ENCODE data around the gene BCS1L.

BCS1L gene

GRCh38 chr2:218694405-218695145 is 35.1 kb downstream of the BCS1L start:
- H3K4me3 ChIP-seq (ENCODE audit: low read depth, low read length), result no peak overlapping the region
- H3K36me3 ChIP-seq (ENCODE audit: control insufficient read depth, insufficient read depth, low read length), result peaks cover 84% of the 10 kb centered on the region

DNA sequence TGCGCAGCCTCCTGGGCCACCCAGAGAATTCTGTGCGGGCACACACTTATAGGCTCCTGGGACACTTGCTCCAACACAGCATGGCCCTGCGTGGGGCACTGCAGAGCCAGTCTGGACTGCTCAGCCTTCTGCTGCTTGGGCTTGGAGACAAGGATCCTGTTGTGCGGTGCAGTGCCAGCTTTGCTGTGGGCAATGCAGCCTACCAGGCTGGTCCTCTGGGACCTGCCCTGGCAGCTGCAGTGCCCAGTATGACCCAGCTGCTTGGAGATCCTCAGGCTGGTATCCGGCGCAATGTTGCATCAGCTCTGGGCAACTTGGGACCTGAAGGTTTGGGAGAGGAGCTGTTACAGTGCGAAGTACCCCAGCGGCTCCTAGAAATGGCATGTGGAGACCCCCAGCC is 39.4 kb downstream of the BCS1L start:
- H3K9ac ChIP-seq (ENCODE audit: low read depth, low read length), result no peak overlapping the region
- H3K4me1 ChIP-seq (ENCODE audit: control insufficient read depth, insufficient read depth, low read length), result no peaks in the 10 kb centered on the region
- no peaks in the 10 kb centered on the region for H3K9me3 ChIP-seq (ENCODE audit: control insufficient read depth, insufficient read depth, low read length)
- peaks cover 62% of the 10 kb centered on the region for H3K36me3 ChIP-seq (ENCODE audit: control insufficient read depth, insufficient read depth, low read length)
- H3K27me3 ChIP-seq (ENCODE audit: control insufficient read depth, insufficient read depth, low read length), result no peaks in the 10 kb centered on the region
- H3K4me3 ChIP-seq (ENCODE audit: low read depth, low read length), result no peak overlapping the region
- no peak overlapping the region for H3K27ac ChIP-seq (ENCODE audit: low read depth, low read length)

More at GRCh38 chr2:218694405-218695145, 35.1 kb downstream of the BCS1L start:
- no peak overlapping the region for H3K27ac ChIP-seq (ENCODE audit: low read depth, low read length)
- no peaks in the 10 kb centered on the region for H3K27me3 ChIP-seq (ENCODE audit: control insufficient read depth, insufficient read depth, low read length)
- H3K4me1 ChIP-seq (ENCODE audit: control insufficient read depth, insufficient read depth, low read length), result no peaks in the 10 kb centered on the region
- H3K9ac ChIP-seq (ENCODE audit: low read depth, low read length), result no peak overlapping the region
- H3K9me3 ChIP-seq (ENCODE audit: control insufficient read depth, insufficient read depth, low read length), result no peaks in the 10 kb centered on the region

DNA sequence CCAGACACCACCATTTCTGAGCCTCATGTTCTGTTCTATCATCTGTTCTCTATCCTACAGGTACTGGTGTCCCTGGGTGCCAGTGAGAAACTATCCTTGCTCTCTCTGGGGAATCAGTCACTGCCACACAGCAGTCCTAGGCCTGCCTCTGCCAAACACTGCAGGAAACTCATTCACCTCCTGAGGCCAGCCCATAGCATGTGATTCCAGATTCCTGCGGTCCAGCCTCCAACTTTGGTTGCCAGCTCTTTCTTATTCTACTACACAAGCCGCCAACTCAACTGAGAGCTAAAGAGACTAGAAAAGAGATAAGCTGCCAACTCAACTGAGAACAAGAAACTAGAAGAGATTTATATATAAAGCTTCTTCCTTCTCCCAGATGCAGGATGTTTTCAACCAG is 42.3 kb downstream of the BCS1L start:
- Histone ChIP-seq H3K4me3 (ENCODE audit: low read depth, low read length) (no peak overlapping the region), H3K4me1 (ENCODE audit: control insufficient read depth, insufficient read depth, low read length) (no peaks in the 10 kb centered on the region), H3K9me3 (ENCODE audit: control insufficient read depth, insufficient read depth, low read length) (no peaks in the 10 kb centered on the region), H3K27ac (ENCODE audit: low read depth, low read length) (no peak overlapping the region), H3K9ac (ENCODE audit: low read depth, low read length) (no peak overlapping the region), H3K36me3 (ENCODE audit: control insufficient read depth, insufficient read depth, low read length) (peaks cover 43% of the 10 kb centered on the region), H3K27me3 (ENCODE audit: control insufficient read depth, insufficient read depth, low read length) (no peaks in the 10 kb centered on the region)

- Histone ChIP-seq H3K9me3 (ENCODE audit: control insufficient read depth, insufficient read depth, low read length) (no peaks in the 10 kb centered on the region), H3K36me3 (ENCODE audit: control insufficient read depth, insufficient read depth, low read length) (peaks cover 29% of the 10 kb centered on the region), H3K4me3 (ENCODE audit: low read depth, low read length) (no peak overlapping the region), H3K27ac (ENCODE audit: low read depth, low read length) (no peak overlapping the region), H3K9ac (ENCODE audit: low read depth, low read length) (no peak overlapping the region), H3K4me1 (ENCODE audit: control insufficient read depth, insufficient read depth, low read length) (no peaks in the 10 kb centered on the region), H3K27me3 (ENCODE audit: control insufficient read depth, insufficient read depth, low read length) (no peaks in the 10 kb centered on the region)
Measured at GRCh38 chr2:218703341-218703740, 43.9 kb downstream of the BCS1L start.

- Histone ChIP-seq H3K9me3 (ENCODE audit: control insufficient read depth, insufficient read depth, low read length) (no peaks in the 10 kb centered on the region), H3K27ac (ENCODE audit: low read depth, low read length) (no peak overlapping the region), H3K36me3 (ENCODE audit: control insufficient read depth, insufficient read depth, low read length) (no peaks in the 10 kb centered on the region), H3K4me3 (ENCODE audit: low read depth, low read length) (no peak overlapping the region), H3K27me3 (ENCODE audit: control insufficient read depth, insufficient read depth, low read length) (no peaks in the 10 kb centered on the region), H3K9ac (ENCODE audit: low read depth, low read length) (no peak overlapping the region), H3K4me1 (ENCODE audit: control insufficient read depth, insufficient read depth, low read length) (peaks cover 7% of the 10 kb centered on the region)
Measured at GRCh38 chr2:218708086-218708485, 48.6 kb downstream of the BCS1L start.

- 0 out of 2 replicates have a peak, but pooled peaks cover 4% of the 10 kb centered on the region for H3K36me3 ChIP-seq (ENCODE audit: control insufficient read depth, insufficient read depth, low read length)
- H3K27ac ChIP-seq (ENCODE audit: low read depth, low read length), result no peak overlapping the region
- H3K4me1 ChIP-seq (ENCODE audit: control insufficient read depth, insufficient read depth, low read length), result peaks cover 7% of the 10 kb centered on the region
- no peaks in the 10 kb centered on the region for H3K27me3 ChIP-seq (ENCODE audit: control insufficient read depth, insufficient read depth, low read length)
- H3K9me3 ChIP-seq (ENCODE audit: control insufficient read depth, insufficient read depth, low read length), result no peaks in the 10 kb centered on the region
- no peak overlapping the region for H3K4me3 ChIP-seq (ENCODE audit: low read depth, low read length)
- H3K9ac ChIP-seq (ENCODE audit: low read depth, low read length), result no peak overlapping the region
Measured at GRCh38 chr2:218709908-218710307, 50.4 kb downstream of the BCS1L start.

- Histone ChIP-seq H3K9ac (ENCODE audit: low read depth, low read length) (no peak overlapping the region), H3K9me3 (ENCODE audit: control insufficient read depth, insufficient read depth, low read length) (no peaks in the 10 kb centered on the region), H3K4me3 (ENCODE audit: low read depth, low read length) (peak overlapping the region; percentile 92; the same call in 1 of the 2 replicates), H3K27ac (ENCODE audit: low read depth, low read length) (no peak overlapping the region), H3K4me1 (ENCODE audit: control insufficient read depth, insufficient read depth, low read length) (peaks cover 7% of the 10 kb centered on the region), H3K36me3 (ENCODE audit: control insufficient read depth, insufficient read depth, low read length) (0 out of 2 replicates have a peak, but pooled peaks cover 6% of the 10 kb centered on the region), H3K27me3 (ENCODE audit: control insufficient read depth, insufficient read depth, low read length) (no peaks in the 10 kb centered on the region)
Measured at GRCh38 chr2:218710334-218710686, 50.8 kb downstream of the BCS1L start.

DNA sequence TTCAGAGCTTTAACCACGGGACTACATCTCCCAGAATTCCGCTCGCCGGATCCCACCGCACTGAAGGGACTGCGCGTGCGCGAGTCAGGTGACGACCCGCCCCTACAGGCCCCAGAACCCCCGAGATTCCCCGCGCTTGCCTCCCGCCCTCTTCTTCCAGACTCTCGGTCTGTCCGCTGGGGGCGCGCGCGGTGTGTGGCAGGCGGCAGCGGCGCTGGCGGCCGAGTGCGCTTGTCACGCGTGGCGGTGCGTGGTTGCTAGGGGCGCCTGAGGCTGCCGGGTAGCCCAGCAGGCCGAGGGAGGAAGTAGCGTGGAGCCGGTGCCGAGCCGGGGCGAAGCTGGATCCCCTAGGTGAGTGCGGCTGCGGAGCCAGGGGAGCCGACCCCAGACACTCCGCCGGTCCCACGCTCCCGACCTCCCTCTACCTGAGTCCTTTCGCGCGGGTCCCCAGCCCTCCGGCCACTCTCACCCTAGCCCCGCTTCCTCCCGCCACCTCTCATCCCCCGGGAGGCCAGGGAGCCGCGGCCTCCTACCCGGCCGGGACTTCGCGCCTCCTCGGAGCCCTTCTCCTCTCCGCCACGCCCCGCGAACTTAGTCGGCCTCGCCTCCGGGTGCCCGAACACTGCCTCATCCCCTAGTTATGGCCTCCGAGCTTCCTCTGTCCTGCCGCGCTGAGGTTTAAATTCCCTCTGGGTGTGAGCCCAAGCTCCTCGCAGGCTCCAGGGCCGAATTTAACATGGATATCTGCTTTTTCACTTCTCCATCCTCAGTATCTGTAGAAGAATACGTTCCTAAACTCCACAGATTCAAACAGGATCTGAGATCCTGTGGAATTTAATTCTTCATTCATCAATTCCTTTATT is 51.4 kb downstream of the BCS1L start, which contains the start of gene TTLL4:
Gene TTLL4 (plus strand): TSS at position 149 of the 863 bp plus-strand sequence. CDS start 26,842 bp downstream, outside the sequence.
- Histone ChIP-seq H3K27me3 (ENCODE audit: control insufficient read depth, insufficient read depth, low read length) (no peaks in the 10 kb centered on the region), H3K4me3 (ENCODE audit: low read depth, low read length) (peak within 1 kb of the TSS; percentile 92), H3K27ac (ENCODE audit: low read depth, low read length) (peak within 1 kb of the TSS; percentile 70), H3K9ac (ENCODE audit: low read depth, low read length) (peak within 1 kb of the TSS; percentile 75), H3K4me1 (ENCODE audit: control insufficient read depth, insufficient read depth, low read length) (peaks cover 7% of the 10 kb centered on the region), H3K36me3 (ENCODE audit: control insufficient read depth, insufficient read depth, low read length) (peaks cover 12% of the 10 kb centered on the region), H3K9me3 (ENCODE audit: control insufficient read depth, insufficient read depth, low read length) (no peaks in the 10 kb centered on the region)

- Histone ChIP-seq H3K4me3 (ENCODE audit: low read depth, low read length) (peak overlapping the region; percentile 92), H3K27ac (ENCODE audit: low read depth, low read length) (peak overlapping the region; percentile 70), H3K4me1 (ENCODE audit: control insufficient read depth, insufficient read depth, low read length) (peaks cover 7% of the 10 kb centered on the region), H3K9me3 (ENCODE audit: control insufficient read depth, insufficient read depth, low read length) (no peaks in the 10 kb centered on the region), H3K9ac (ENCODE audit: low read depth, low read length) (peak overlapping the region; percentile 75), H3K36me3 (ENCODE audit: control insufficient read depth, insufficient read depth, low read length) (peaks cover 17% of the 10 kb centered on the region), H3K27me3 (ENCODE audit: control insufficient read depth, insufficient read depth, low read length) (no peaks in the 10 kb centered on the region)
Measured at GRCh38 chr2:218711550-218711929, 52.1 kb downstream of the BCS1L start.

Measured in HUES48 (cell line).